Kidney glomerular epithelial cell (primary cell): ENCODE data around the gene NRF1.

ENCODE experiments used
- DNase-seq: peaks from one replicate; lab custom pipeline; 2025; lab: John Stamatoyannopoulos, UW

Gene NRF1

DNA sequence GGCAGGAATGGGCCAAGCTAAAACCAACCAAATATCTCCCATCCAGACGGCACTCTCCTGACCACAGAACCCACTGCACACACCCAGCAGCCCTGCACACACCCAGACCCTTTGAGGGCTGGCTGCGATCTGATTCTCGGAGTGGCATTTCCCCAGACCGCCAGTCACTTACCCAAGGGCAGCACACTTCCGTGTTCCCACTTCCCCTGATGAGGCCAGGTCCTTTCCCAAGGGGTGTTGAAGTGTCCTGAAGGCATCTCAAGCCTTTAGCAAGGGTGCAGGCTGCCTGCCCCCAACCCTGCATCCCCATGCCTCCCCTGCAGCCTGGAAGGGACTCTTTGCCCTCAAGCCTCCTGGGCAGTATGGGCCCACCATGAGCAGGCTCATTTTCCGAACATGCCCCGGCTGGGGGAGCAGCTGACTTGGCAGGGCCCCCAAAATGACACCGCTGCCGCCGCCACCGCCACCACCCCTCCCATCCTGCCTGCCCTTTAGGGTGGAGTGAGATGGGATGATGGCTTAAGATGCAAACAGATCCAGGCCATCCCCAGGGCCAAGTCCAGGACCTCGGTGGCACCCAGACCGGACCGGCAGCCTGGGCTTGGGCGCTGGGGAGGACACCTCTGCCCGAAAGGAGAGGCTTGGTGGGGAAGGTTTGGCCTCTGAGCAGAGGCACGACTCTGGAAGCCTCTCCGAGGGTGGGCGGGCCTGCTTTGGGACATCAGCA is 159.8 kb downstream of the NRF1 start:
- no peak for DNase-seq

DNA sequence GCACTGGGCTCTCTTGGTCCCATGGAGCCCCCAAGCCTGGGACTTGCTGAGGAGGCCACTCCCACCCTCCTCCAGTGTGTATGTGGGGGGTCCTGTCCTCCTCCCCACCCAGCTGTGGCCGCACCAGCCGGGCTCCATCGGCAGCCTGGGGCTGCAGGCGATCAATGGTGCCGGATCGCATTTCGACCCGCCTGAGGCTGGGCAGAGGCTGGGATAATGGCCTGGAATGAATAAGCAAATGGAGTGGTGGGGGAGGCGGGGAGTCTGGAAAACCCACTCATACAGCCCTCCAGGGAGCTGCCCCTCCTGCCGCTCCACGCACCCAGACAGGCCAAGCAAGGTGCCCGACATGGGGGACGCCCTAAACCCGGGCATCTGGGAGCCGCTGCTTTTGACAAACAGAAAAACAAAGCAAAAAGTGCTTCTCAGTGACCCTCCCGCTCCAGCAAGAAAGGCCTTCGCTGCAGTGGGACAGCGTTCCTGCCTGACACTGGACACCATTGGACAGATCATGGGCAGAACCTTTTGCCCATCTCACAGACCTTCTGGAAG is 160.5 kb downstream of the NRF1 start:
- no peak for DNase-seq

DNA sequence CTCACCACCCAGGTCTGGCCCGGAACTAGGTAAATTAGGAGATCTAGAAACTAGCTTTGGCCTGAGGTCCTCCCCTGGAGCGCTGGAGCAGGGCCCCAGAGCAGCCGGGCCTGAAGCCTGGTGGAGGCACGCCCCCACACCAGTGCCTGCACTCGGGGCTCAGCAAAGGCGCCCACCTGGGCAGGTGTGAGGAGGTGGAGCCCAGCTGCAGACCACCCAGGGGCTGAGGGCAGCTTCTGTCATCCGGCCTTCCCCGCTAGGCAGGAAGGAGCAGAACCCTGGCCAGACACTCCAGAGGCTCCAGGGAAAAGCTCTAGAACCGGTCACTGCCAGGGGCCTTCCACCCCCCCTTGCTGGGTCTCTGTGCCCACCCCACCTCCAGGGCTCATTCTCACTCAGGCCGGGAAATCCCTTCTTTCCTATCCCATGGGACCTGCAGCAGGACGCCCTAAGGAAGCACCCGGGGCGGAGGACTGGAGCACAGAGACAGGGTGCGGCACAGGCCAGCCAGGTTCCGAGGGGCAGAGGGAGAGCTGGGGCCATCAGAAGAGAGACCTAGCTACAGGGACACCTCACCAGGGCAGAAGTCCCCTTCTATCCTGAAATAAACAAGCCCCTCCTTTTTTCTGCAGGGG is 161.2 kb downstream of the NRF1 start:
- no peak for DNase-seq

DNA sequence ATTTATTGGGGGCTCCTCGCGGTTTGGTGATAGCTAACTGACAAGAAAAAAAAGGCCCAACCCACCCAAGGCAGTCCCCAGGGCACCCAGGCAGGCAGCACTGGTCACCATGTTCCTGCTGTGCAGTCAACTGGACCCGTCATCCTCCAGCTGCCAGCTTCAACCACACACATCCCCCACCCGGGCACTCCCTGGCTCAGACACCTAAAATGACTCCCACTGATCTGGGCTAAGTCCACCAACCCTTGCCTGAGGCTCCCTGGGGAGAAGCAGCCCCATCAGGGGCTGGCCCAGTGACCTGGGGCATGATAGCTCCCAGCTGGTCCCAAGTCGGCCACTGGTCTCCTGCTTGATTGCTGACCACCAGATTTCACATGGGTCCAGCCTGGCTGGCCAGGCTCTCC is 161.8 kb downstream of the NRF1 start:
- DNase-seq, result no peak

DNA sequence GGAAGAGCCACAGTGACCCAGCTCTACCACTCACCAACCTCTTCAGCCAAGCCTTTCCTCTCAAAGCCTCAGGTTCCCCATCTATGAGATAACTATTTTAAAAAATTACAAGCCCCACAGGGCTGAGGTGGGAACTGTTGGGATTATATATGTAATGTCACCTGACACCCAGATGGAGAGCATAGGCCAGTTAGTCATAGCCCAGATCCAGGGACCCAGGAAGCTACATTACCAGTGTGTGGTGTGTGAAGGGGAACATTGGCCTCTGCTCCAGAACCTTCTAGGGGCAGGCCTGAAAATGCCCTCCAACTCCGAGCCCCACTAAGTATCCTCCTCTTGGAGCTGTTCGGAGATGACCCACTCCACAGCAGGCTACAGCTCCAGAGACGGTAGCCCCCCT is 162.4 kb downstream of the NRF1 start:
- DNase-seq, result no peak

DNA sequence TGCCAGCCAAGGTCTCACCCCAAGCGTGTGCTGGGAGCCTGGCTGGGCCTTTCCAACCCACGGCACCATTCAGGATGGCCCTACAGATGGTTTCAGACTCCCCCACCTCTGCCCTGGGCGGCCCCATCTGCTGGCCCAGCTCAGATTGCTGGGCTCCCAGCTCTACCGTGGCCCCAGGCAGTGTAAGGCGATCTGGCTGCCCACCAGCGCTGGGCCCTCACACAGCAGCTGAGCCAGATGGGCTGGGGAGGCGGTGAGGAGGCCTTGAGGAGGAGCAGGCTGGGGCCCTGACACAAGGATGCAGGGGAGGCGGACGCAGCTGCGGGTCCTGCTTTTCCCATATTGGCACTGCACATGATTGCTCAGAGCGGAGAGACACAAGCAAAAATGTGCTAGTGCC is 162.8 kb downstream of the NRF1 start:
- DNase-seq, result no peak

DNA sequence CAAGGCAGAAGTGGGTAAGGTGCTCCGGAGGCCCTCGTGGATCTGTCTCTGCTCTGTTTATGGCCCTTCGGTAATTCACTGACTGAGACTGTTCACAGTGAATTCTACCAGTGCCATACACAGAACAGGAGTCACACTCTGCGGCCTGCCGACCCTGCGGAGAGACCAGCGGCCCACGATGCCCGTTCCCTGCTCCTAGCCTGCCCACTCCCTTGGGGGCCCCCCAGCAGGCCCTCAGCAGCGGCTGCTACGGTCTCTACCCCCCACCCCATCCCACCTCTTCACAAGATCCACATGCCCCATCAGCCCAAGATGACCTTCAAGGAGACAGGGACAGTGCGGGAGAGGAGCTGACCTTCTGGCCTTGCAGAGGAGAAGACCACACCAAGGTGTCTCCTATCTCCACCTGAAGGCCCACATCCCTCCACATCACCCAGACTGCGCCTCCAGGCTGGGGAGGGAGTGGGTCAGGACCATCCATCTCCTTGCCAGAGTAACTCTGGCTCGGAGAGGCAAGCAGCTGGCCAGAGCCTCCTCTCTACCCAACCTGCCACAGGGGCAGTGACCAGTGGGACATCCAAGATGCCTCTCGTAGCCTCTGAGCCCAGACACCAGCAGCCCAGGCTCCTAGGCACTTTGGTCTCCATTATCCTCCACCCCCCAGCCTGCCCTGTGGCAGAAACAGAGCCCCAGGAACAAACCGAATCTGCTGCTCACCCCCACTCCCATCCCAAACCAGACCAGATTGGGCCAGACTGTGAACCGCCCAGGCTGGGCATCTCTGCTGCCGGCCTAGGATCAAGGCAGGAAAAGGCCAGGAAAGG is 163.6 kb downstream of the NRF1 start:
- DNase-seq, result no peak

DNA sequence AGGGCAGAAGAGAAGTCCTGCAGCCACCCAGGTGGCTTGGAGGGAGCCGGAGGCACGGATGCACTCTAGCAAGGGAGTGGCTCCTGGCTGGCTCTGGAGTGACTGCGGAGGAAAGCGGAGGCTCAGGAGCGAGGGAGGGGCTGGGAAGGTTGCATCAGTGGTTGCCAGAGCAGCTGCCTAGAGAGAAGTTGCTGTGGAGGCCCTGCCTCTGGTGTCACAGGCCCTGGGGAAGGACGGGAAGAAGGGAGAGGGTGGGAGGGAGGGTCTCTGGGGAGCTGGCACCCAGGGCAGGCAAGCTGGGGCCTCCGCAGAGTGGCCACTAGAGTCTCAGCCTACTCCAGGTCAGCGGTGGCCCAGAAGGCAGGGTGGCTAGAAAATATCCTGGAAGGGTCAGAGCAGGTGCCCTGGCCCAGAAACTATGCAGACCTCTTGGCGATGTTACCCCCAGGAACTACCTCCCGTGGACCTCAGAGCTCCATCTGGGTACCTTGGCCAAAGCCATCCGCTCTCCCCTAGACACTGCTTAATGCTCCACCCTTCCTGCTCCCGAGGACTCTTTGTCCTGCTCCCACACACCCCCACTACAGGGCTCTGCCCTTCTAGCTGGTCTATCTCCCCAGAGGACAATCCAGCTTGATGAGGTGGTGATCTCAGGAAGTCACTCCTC is 164.3 kb downstream of the NRF1 start:
- DNase-seq, result no peak

DNA sequence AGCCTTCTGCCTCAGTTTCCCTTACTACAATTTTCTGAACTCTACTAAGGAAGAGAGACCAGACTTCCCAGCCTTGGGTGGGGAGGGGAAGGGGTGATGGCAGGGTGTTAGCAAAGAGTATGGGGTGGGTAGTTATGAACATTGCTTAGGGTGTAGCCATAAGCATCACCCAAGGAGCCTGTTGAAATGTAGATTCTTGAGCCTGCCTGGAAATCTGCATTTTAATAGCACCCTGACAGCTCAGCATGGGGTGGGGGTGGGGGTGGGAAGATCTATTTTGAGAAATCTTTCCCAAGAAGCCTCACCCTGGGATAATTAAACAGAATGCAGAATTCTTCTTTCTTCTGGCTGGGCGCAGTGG is 164.8 kb downstream of the NRF1 start:
- DNase-seq, result no peak

DNA sequence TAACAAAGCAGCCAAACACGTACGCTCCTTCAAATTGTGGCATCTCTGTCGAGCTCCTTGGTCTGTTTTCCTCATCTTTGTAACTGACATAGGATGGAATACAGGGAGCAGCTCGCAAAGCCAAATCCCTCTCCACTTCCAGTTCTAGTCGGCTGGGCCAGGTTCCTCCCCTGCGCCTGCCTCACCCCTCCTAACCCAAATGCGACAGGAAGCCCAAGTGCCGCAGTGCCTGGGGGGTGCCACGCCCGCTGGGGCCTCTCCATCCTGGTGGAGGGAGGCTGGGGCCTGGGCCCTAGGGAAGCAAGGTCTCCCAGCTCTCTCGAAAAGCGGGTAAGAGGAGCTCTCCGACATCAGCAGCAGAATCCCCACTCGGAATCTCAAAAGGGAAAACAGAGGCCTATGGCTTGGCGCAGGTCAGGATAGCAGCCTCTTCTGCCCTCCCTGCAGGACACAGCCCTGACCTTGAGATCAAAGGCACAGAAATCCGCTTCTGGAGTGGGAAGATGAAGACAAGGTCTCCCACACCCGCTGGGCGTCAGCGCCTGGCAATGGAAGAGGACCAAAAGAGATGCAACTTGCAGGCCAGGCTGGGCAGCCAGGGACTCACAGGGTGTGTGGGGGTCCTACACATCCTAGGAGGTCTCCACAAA is 165.8 kb downstream of the NRF1 start:
- no peak for DNase-seq

DNA sequence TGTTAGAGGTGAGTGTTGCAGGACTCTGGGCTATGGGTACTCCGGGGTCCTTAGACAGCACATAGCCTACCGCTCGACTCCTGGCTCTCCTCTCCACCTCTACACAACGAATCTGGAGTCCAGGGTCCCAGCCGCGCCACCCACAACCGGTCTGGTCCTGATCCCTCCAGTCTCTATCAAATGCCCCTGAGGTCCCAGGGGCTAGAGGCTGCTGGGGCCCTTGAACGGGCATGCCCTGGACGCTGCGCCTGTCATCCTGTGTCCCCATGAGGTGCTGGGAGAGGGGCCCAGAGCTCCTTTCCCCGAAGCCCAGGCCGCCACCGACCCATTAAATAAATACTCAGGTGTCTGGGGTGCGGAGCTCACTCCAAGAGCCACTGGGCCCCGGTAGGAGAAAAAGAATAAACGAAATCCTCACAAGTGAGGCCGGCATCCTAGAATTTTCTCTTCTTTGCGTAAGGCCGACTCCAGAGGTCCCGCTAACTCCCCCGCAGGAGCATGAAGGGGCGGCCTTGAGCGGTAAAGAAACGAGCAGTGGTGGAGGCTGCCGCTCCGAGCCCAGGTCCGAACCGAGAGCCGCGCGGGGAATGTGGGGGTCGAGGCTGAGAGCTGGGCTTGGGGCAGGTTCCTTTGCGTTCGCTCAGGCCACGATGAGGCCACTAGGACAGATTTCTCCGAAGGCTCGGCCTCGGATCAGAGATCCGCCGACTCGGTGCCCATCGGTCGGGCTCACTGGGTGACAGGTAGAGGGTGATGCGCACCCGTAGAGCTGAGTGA is 166.7 kb downstream of the NRF1 start:
- no peak for DNase-seq

DNA sequence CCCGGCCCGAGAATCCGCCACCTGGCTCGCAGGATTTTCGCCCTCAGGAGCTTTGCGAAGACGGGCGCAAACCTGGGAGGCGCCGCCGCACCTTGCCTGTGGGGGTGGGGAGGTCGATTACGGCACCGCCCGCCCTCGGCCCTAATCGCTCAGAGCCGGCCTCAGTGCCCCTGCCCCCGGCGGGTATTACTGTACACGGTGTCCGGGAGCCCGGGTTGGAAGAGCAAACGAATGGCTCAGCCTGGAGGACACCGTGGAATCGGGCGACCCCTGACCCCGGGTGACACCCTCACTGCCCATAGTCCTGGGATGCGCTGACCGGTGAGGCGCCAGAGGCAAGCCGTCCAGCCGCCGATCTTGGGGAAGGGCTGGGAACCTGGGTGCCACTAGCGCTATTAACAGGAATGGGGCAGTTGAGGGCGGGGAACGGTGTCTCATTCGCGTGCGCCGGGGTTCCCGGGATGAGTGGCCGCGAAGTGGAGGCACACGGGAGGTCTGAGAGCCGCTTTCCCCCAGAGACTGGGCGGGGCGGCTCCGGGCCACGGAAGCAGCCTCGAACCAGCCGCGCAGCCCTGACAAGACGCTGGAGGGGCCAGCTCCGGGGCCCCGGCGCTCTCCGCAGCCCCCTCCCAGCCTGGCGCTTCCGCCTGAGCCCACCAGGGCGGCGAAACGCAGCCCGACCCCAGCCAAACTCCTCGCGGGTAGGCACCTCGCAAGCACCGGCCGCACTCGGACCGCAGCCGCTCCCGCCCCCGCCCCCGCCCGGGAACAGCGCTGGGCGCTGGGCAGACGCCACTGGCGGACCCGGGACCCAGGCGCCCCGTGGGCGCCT is 167.5 kb downstream of the NRF1 start:
- DNase-seq, result no peak

DNA sequence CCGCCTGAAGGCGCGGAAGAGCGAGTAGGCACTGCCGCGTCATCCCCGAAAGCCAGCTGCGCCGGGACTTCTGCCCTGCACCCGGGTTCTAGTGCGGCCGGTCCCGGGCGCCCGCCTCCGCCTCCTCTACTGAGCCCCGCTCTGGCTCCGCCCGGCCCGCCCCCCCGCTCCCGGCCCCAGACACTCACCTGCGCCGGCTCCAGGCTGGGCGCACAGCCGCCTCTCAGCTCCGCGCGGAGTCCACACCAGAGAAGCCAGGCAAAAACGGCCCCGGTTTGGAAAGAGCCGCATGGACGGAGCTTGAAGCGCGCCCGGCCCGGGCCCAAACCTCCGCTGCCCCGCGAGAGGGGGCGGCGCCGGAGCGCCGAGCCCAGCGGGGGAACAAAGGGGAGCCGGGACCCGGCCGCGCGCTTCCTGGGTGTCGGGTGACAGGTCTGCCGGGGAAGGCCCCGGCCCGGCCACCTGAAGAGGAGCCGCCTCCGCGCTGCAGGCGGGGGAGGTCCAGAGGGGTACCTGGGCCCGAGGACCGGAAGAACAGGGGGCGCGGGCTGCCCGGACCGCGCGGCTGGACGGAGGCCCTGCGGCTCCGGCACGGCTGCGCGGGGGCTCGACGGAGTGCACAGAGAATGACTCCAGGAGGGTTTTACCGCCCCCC is 168.2 kb downstream of the NRF1 start:
- DNase-seq, result no peak

DNA sequence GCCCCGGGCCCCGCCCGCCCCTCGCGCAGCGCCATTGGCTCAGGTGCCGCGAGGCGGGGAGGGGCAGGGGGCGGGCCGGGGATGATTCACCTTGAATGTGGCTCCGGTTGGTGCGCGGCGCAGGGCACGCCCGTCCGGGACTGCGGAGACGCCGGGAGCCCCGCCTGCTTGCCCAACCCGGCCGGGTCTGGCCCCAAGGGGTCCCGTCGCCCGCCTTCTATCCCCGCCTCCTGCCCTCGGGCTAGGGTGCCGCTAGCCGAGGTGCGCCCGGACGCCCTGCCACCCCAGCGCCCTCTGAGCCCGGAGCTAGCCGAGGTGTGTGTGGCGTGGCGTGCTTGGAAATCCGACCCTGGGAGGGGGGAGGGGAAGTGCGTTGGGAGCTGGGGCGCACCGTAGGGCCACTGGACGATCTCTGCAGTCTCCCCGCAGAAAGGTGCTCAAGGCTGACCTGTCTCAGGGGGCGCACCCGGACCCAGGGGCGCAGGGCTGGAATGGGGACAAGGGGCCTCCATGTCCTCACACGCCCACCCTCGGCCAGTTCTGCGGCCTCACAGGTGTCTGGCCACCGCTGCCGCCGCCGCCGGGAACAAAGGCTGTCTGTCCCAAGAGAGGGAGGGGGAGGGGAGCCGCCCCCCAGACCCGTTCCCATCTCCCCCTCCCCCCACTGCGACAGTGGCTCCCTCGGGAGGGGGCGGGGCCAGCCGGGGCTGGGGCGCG is 168.9 kb downstream of the NRF1 start:
- peak; percentile 55 for DNase-seq

DNA sequence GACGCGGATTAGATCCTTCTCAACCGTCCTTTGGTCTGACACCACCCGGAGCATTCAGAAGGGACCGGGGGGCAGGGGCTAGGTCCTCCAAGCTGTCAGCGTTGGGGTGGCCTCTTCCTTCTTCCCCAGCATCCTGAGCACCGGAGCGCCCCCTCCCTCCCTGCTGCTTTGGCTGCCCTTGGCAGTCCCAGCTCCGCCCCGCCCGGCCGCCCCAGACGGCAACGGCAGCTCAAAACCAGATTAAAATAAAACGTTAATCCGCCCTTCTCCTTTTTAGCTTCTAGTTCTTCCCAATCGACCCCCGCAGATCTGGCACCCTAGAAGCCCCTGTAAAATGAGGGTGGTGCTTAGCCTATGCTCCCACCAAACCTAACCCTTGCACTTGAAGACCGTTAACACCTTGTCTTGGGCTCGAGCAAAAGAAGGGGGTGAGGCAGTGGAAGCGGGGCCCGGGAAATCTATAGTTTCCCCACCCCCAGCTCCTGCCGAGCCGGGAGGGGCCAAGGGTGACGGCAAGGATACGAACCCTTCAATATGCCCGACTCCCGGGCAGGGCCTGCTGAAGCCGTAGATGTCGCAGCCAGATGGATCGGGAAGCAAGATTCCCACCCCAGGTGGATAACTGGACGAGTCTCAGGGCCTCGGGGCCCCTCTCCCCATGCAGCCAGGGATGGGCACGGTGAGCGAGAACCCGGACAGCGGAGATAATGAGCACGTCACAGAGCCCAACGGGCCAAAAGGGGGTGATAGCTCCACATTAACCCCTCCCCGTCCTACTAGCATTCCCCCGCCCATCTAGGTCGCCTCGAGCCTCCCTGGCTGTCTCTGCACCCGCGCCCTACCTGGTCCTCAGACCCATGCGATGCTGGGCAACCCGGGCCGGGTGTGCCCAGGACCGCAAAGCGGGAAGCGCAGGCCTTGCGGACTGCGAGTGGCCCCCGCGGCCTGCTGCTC is 169.7 kb downstream of the NRF1 start:
- DNase-seq, result no peak

DNA sequence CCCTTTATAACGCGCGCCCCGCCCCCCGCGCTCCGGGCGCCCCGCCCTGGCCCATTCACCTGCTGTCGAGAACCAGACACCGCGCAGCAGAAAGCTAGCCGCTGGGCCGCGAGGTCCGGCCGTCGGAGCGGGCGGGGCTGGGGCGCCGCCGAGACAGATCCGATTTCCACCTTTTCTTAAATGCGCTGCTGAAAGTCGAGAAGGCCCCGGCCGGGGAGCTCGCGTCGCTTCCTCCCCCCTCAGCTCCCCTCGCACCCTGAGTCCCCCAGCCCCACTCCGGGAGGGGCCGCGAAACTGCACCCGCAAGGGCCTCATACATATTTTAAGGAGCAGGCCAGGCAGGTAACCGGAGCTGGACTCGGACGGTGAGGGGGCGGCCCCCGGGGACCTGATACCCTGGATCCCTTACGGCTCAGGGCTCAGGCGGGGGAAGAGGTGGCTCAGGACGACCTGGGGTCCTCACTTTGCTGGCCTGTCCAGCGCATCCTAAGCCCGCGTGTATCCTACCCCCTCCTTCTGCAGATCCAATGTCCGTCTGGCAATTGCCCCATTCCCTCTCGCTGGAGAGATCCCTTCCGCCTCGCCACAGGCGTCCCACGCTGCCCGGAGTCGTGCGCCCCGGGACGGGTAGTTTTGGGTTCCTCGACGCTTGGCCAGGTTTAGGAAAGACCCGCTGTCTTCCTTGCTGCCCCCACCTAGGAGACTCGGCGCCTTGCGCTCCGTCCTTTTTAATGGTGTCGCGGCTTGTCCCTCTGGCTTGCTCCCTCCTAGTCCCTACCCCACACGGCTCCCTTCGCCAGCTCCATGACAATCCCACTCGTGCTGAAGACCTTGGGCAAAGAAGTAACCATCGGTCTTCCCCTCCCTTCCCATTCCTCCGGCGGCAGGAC is 170.7 kb downstream of the NRF1 start:
- DNase-seq, result no peak
